ENCODE data around the gene C3orf52. TPM values are rescaled to one million over a fixed set of nuclear protein-coding genes. Genes with fewer than 3 reads are reported as not detected.

Gene C3orf52
- total and polyA plus RNA-seq, 10 of the 15 experiments (the other 5 are each of a cell fraction or from before 2014, with no cell fraction given): 0.15 to 1.9 (median 0.73) TPM

GRCh38 chr3:112128843-112129727 lies 42.9 kb downstream of the C3orf52 start (continued):
- no peak for TF ChIP-seq SRF (IDR thresholded peaks at IDR 0.05; ENCODE audit: low read depth in 2 of 2, low read length in 2 of 2)
- 0 out of 2 replicates have a peak, but pooled peaks have one; percentile 29 for TF ChIP-seq NBN (IDR thresholded peaks at IDR 0.05)
- no peak for TF ChIP-seq KAT2A (conservative IDR thresholded peaks at IDR 0.05; ENCODE audit: control insufficient read depth, low read depth, low read length)
- TF ChIP-seq ATF7 (IDR thresholded peaks at IDR 0.05; ENCODE audit: low read depth): no peak; the same call in none of the 2 replicates
- TF ChIP-seq MEF2A (IDR thresholded peaks at IDR 0.05; ENCODE audit: insufficient read depth, low read depth, low read length): peak; percentile 29; the same call in 1 of the 2 replicates
- TF ChIP-seq STAT1 (conservative IDR thresholded peaks at IDR 0.05): no peak
- TF ChIP-seq PAX5 (IDR thresholded peaks at IDR 0.05; ENCODE audit: borderline replicate concordance, low read depth, low read length): peak; percentile 78; the same call in 1 of the 2 replicates
- no peak for TF ChIP-seq FOXM1 (IDR thresholded peaks at IDR 0.05; ENCODE audit: low read depth, low read length)
- TF ChIP-seq MXI1 (IDR thresholded peaks at IDR 0.05; ENCODE audit: low read depth, low read length): peak; percentile 85
- peak; percentile 73 for TF ChIP-seq MEF2B (IDR thresholded peaks at IDR 0.05; ENCODE audit: partially characterized antibody, poor library complexity, severe bottlenecking)
- TF ChIP-seq, protein P1, sequence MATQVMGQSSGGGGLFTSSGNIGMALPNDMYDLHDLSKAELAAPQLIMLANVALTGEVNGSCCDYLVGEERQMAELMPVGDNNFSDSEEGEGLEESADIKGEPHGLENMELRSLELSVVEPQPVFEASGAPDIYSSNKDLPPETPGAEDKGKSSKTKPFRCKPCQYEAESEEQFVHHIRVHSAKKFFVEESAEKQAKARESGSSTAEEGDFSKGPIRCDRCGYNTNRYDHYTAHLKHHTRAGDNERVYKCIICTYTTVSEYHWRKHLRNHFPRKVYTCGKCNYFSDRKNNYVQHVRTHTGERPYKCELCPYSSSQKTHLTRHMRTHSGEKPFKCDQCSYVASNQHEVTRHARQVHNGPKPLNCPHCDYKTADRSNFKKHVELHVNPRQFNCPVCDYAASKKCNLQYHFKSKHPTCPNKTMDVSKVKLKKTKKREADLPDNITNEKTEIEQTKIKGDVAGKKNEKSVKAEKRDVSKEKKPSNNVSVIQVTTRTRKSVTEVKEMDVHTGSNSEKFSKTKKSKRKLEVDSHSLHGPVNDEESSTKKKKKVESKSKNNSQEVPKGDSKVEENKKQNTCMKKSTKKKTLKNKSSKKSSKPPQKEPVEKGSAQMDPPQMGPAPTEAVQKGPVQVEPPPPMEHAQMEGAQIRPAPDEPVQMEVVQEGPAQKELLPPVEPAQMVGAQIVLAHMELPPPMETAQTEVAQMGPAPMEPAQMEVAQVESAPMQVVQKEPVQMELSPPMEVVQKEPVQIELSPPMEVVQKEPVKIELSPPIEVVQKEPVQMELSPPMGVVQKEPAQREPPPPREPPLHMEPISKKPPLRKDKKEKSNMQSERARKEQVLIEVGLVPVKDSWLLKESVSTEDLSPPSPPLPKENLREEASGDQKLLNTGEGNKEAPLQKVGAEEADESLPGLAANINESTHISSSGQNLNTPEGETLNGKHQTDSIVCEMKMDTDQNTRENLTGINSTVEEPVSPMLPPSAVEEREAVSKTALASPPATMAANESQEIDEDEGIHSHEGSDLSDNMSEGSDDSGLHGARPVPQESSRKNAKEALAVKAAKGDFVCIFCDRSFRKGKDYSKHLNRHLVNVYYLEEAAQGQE (IDR thresholded peaks at IDR 0.05; ENCODE audit: low read depth, low read length): no peak
- 0 out of 2 replicates have a peak, but pooled peaks have one; percentile 22 for TF ChIP-seq TAF1 (IDR thresholded peaks at IDR 0.05; ENCODE audit: borderline replicate concordance, low read depth, low read length)
- TF ChIP-seq E2F4 (IDR thresholded peaks at IDR 0.05; ENCODE audit: low read depth, low read length): no peak
- TF ChIP-seq NKRF (conservative IDR thresholded peaks at IDR 0.05): no peak
- TF ChIP-seq JUND (IDR thresholded peaks at IDR 0.05; ENCODE audit: low read depth, low read length): no peak
- TF ChIP-seq KDM1A (IDR thresholded peaks at IDR 0.05; ENCODE audit: borderline replicate concordance): no peak
- no peak for TF ChIP-seq PAX8 (IDR thresholded peaks at IDR 0.05)
- TF ChIP-seq, protein P2, sequence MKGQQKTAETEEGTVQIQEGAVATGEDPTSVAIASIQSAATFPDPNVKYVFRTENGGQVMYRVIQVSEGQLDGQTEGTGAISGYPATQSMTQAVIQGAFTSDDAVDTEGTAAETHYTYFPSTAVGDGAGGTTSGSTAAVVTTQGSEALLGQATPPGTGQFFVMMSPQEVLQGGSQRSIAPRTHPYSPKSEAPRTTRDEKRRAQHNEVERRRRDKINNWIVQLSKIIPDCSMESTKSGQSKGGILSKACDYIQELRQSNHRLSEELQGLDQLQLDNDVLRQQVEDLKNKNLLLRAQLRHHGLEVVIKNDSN (IDR thresholded peaks at IDR 0.05; ENCODE audit: borderline replicate concordance, extremely low read length, insufficient read depth, low read depth, low read length): no peak
- no peak for TF ChIP-seq YBX1 (IDR thresholded peaks at IDR 0.05)
- TF ChIP-seq NR2C1 (IDR thresholded peaks at IDR 0.05): no peak
- no peak for TF ChIP-seq CBX3 (IDR thresholded peaks at IDR 0.05; ENCODE audit: borderline replicate concordance, low read depth)
- TF ChIP-seq ZNF622 (IDR thresholded peaks at IDR 0.05): no peak
